Measurements from ENCODE around the gene WDR48.

The WDR48 gene

DNA sequence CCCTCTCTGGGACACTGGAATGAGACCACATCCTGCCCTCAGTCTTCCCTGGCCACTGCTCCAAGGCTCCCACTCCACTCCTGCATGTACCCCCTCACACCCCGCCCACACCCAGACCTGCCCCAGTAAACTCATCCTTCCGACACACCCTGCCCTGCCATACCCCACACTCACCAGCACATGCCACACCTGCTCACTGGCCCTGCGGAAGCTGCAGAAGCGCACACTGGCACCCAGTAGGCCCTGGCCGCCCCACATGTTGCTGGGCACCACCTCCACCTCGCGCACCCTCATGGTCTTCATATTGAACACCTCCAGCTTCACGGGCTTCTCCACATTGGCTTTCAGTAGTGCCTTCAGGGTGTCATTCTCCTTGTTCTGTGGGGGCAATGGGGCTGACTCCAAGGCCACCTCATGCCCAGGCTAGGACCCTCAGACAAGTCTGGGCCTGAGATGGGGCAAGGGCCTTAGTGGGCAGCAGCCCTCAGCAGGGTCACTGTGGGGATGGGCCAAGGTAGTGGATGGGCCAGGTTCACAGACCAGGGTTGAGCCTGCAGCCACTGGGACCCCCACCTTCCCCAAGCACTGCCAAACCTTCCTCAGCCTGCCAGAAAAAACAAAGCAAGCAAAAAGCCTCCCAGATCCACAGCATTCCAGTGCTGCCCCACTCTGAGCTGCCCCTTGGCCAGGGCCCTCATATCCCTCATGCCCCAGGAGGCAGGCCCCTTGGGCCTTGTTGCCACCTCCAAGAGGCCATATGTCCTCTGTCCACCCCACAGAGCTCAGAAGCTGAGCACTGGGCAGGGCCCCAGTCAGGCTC, 50.9 kb downstream of the WDR48 start:
- no peak for DNase-seq

GRCh38 chr3:39103324-39103693, 51.5 kb downstream of the WDR48 start:
- DNase-seq, result no peak

- DNase-seq, result no peak
These were observed 52.2 kb downstream of the WDR48 start for GRCh38 chr3:39103791-39104552.

DNA sequence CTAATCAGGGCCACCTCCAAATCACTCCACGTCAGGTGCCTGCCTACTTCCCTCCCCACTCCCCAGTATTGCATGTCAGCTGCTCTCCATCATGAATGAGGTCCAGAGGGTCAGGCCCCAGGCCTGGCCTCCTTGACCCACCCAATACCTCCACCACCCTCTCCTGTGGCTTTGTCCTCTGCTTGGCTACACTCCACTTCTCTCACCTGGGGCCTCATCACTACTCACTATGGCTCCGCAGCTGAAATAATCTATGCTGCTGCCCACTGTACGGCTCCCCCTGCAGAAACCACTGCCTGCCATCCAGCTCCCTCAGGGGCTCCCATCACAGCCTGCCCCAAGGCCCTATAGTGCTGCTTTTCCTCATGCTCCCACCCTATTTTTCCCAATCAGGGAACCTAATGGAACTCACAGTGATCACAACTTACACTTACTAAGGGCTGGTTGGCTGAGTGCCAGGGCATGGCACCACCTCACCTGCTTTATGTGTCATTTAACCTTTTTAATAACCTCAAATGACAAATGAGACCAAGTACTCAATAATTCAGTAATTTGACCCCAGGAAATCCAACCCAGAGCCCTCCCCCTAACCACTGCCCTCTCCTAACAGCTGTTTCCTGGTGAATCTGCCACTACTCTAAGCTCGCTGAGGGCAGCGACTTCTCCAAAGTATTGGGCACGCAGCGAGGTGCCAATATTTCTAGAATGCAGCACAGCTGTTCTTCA, 53.3 kb downstream of the WDR48 start:
- DNase-seq, result no peak

GRCh38 chr3:39105687-39106063, 53.9 kb downstream of the WDR48 start:
- no peak for DNase-seq

DNA sequence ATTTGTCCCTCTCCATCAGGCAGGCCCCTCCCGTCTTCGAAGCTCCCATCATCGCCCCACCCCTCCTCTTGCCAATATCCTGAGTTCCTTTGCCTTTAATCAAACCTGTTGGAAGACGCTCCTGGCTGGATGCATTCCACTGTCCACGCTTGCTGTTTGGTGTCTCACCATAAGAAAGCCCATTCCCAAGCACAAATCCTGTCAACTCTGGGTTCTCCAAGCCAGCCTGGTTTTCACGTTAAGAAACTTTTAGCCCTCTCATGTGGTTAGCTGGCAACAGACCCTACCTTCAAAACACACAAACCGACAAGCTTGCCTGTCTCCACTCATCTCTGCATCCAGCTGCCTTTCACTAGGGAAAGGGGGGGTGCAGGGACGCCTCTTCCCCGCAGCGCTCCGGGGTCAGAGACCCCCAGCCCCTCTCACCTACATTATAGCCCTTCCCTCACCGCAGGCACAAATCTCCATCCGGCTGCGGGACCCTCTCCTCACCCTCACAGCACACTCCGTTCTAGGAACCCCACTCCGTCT, 54.5 kb downstream of the WDR48 start:
- no peak for DNase-seq

DNA sequence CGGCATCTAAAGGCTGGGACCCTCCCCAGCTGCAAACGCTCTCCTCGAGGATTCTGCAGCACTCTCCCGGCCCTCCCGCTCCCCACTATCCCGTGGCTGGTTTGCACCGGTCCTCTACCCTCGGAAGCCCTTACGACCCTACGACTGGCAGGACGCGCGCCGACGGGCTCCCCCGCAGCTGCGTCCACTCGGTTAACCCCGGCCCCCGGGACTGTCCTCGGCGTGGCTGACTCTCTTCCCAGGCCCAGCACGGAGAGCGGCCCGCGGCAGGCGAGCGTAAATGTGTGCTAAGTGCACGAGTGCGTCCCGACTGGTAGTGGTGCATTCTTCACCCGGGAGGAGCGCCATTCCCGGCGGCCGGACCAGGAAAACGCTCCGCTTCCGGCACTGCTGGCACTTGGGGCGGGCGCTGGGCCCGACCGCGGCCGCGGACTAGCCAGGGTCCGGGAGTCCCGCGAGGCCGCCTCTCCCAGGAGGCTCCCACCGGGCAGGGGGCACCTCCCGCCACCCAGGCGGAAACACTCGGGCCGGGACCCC, 55.1 kb downstream of the WDR48 start:
- peak; percentile 20 for DNase-seq

DNA sequence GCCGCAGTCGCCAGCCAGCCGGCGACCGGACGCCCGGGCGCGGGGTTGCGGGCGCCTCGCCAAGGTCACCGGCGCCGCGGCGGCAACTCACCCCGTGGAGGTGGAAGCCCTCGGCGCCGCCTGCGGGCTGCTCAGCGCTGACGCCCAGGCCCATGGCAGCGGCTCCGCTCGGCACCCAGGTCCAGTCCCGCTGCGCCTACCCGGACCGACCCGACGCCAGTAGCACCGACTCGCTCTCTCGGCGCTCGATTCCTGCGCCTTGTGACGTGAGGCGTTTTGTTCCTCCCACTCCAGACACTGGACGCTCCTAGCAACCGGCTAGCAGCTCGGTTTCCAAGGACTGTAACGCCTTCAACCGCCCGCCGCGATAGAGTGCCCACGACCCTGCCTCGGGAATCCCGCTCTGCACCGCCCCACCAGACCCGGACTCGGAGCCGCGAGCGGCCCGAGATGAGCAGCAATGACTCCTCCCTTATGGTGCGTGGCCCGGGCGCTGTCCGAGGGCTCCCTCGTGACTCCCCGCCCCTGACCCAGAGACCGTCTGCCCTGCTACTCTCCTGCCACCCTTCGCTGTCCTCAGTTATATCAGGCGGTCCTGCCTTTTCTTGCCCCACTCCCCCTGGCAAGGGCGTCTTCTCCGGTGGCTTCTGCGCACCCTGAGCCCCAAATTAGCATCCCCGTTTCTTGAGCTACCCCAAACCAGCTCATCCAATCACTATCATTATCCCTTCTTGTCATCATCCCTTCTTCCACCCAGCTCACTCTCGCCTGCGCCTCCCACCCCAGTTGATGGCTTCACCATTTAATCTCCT, 55.8 kb downstream of the WDR48 start, which contains the start of the genes GORASP1 and TTC21A:
Gene GORASP1, minus strand, starts transcription at position 240 of the 812 bp plus-strand sequence. Its CDS starts 86 bp downstream, at position 154.
Gene TTC21A, plus strand, starts transcription at position 293 of the 812 bp plus-strand sequence. Its CDS starts 158 bp downstream, at position 451.
- DNase-seq, result peak; percentile 81

DNA sequence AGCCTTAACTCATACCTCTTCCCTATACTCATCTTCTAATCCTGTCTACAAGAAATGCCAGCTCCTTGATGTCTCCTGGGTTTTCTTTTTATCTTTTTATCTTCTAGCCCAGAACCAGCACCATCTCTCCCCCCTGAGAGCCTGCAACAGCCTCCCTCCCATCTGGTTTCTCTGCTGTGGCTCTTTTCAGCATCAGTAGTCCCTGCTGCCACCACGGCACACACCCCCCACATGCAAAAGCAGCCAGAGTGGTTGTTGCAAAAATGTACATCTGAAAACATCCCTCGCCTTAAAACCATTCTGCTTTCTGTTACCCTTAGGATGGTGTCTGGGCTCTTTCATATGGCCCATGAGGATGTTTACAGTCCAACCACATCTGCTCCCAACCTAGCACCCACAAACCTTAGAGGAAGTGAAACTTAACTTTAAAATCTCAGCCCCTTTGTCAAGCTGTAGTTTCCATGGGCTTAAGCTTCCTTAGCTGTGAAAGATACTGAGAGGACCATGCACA, 56.4 kb downstream of the WDR48 start:
- DNase-seq, result peak; percentile 58

DNA sequence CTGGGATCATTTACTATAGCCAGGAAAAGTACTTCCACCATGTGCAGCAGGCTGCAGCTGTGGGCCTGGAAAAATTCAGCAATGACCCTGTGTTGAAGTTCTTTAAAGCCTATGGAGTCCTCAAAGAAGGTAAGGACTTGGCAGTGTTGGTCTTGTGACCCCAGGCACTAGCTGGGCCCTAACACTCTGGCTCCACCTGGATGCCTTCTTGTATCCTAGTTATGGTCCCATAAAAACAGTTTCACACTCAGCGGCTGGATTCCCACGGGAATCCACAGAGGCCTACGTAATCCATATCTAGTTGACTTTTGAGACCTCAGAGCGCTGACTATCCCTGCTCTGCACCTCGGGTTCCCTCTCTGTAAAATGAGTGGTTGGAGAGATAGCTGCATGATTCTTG, 57.3 kb downstream of the WDR48 start:
- DNase-seq, result no peak

DNA sequence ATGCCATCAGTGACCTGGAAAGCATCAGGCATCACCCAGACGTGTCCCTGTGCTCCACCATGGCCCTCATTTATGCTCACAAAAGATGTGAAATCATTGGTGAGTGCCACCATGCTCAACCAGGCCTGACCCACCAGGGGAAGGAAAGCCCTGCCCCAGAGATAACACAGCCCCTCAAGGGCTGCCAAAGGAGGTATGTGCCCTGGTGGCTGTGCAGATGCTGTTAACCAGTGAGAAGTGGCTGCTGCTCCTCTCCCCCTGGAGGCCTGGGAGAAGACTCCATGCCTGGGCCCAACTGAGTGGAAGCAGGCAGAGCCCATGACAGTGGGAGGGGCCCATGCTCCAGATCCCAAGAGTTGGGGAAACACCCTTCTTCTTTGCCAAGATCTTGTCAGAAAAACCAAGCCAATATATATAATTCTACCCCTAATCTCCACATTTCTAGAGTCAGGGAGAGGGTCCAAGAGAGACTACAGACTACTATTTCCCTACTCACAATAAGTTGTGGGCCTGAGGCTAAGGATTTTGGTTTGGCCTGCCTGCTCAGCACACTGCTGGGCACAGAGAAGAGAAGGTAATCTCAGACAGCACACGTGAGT, 58.3 kb downstream of the WDR48 start:
- no peak for DNase-seq

DNA sequence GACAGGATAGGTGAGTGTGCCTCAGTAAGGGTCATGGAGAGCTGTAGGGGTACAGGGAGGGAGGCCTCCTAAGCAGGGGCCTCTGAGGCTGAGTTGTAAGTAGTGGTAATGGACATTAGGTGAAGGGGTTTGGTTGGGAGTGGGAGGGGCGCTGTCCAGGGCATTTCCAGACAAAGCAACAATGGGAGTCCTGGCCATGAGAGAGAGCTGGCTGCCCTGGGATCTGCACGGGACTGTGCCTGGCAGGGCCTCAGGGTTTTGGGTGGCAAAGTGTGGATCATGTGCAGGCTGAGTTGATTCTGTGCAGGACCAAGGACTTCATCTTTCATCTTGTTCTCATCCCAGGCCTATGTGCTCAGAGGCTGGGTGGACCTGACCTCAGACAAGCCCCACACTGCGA, 60.3 kb downstream of the WDR48 start:
- no peak for DNase-seq

- no peak for DNase-seq
These were observed 60.7 kb downstream of the WDR48 start for GRCh38 chr3:39112535-39112934.

GRCh38 chr3:39113291-39113690, 61.5 kb downstream of the WDR48 start:
- DNase-seq, result no peak

GRCh38 chr3:39114456-39114855, 62.6 kb downstream of the WDR48 start:
- no peak for DNase-seq

DNA sequence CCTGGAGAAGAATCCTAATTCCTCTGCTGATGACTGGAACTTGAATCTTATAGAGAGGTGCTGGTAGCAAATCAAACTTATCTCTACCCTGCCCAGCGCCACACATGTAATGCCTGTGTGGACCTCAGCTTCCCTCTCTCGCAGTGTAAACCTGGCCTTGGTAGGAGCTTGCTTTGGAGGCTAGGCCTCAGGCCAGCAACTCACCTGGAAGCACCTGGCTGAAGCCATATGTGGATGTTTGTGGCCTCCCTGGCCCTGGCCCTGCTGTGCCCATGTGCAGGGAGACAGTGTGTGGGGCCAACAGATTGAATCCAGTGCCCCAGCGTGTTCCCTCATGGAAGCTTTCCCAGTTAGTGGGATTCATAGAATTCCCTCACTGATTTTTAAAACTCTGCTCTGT, 64.1 kb downstream of the WDR48 start:
- no peak for DNase-seq

- no peak for DNase-seq
These were observed 66.3 kb downstream of the WDR48 start for GRCh38 chr3:39118079-39118478.

- DNase-seq, result no peak
These were observed 67.3 kb downstream of the WDR48 start for GRCh38 chr3:39118931-39119660.

DNA sequence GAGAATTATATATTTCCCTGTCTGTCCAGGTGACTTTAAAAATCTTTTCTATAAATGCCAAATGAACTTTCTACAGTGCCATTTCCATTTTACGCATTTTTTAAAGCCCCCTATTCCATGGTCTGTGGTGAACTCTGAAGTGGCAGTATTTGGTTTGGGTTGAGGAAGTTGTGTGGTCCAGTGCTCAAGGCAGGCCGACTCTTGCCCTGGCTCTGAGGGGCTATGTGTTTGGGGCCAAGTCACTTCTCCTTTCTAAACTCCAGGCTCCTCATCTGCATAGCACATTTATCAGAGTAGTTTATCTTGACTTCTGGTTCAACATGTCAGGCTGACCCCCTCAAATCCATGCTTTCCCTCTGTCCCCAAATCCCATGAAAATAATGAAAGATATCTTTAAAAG, 69.8 kb downstream of the WDR48 start:
- no peak for DNase-seq

DNA sequence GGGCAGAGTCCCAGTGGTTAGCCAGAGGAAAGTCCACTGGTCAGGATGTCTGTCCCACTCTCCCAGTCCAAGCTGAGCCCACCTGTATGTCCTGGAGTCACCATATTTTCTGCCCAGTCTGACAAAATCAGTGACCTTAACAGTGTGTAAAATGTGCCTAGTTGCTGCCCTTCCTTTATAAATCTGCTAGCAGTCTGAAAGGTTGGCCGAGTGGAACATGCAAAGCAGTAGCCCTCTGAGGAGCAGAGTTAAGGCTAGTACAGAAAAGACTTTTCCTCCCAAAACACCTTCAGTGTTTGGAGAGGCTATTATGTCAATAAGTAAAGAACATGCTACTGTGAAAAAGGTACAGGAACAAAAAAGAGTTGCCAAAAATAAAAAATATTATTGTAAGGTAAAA, 71.0 kb downstream of the WDR48 start:
- DNase-seq, result no peak
